ENCODE data around the gene FERMT3. TPM values are rescaled to one million over a fixed set of nuclear protein-coding genes. Genes with fewer than 3 reads are reported as not detected.

Gene FERMT3
- total and polyA plus RNA-seq, 2 of the 8 experiments (the other 6 are each of a cell fraction or from before 2014, with no cell fraction given): 1.4 to 3.7 TPM

DNA sequence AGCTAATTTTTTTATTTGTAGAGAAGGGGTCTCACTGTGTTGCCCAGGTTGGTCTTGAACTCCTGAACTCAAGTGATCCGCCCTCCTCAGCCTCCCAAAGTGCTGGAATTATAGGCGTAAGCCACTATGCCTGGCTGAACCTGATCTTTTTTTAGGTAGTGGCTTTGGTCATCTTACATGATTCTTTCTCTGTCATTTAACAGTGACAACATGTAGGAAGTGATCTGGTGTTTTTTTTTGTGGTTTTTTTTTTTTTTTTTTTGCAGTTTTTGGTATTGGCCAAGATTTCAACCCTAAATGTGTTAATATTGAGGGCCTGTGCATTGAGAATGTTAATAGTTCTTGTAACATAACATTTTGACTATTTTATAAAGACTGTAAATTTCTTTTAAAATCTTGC is 8.0 kb upstream of the FERMT3 start (continued):
- TF ChIP-seq CHD7 (IDR thresholded peaks at IDR 0.05; ENCODE audit: insufficient replicate concordance, low read length) (no peak), SAP30 (IDR thresholded peaks at IDR 0.05; ENCODE audit: insufficient read depth, insufficient replicate concordance, low read length) (no peak), EGR1 (IDR thresholded peaks at IDR 0.05; ENCODE audit: borderline replicate concordance, low read depth, low read length) (no peak), BRCA1 (IDR thresholded peaks at IDR 0.05; ENCODE audit: low read depth, low read length) (no peak), SRF (IDR thresholded peaks at IDR 0.05; ENCODE audit: low read depth, low read length) (no peak), HDAC2 (IDR thresholded peaks at IDR 0.05; ENCODE audit: borderline replicate concordance in 1 of 2, low read depth in 2 of 2, low read length in 2 of 2) (no peak), BACH1 (IDR thresholded peaks at IDR 0.05; ENCODE audit: low read length) (no peak), GTF2F1 (IDR thresholded peaks at IDR 0.05; ENCODE audit: borderline replicate concordance, low read depth, low read length) (no peak), EP300 (IDR thresholded peaks at IDR 0.05; ENCODE audit: borderline replicate concordance in 1 of 2, low read depth in 2 of 2, low read length in 2 of 2) (no peak), CBX5 (IDR thresholded peaks at IDR 0.05; ENCODE audit: low read depth, low read length) (no peak), NANOG (IDR thresholded peaks at IDR 0.05; ENCODE audit: insufficient read depth, low read depth, low read length, poor library complexity, severe bottlenecking) (no peak)

All from H1 (cell line).